ENCODE results near the gene LNX1.

LNX1 gene

GRCh38 chr4:53500546-53500945 is 90.7 kb downstream of the LNX1 start:
- Histone ChIP-seq H2BK120ac (ENCODE audit: low read depth, low read length) (no peak overlapping the region), H3K36me3 (ENCODE audit: control insufficient read depth, insufficient read depth, low read length) (no peaks in the 10 kb centered on the region), H2BK5ac (ENCODE audit: low read length) (no peak overlapping the region), H3K79me1 (ENCODE audit: low read length) (no peaks in the 10 kb centered on the region), H3K18ac (ENCODE audit: low read length) (no peak overlapping the region), H4K8ac (ENCODE audit: low read depth, low read length) (no peak overlapping the region), H4K5ac (ENCODE audit: low read length) (no peak overlapping the region), H3K4me3 (ENCODE audit: low read length) (no peak overlapping the region), H2BK15ac (replicated peaks; ENCODE audit: low read depth) (no peak overlapping the region), H3K27ac (ENCODE audit: low read depth, low read length) (no peak overlapping the region), H3K9ac (ENCODE audit: low read length) (no peak overlapping the region), H3K4me2 (ENCODE audit: low read length) (no peak overlapping the region), H3K79me2 (ENCODE audit: control insufficient read depth, insufficient read depth, low read length) (no peaks in the 10 kb centered on the region), H3K4ac (ENCODE audit: low read depth, low read length) (no peak overlapping the region), H3K23ac (ENCODE audit: low read length) (no peak overlapping the region), H2AK5ac (ENCODE audit: low read length) (no peak overlapping the region), H3K27me3 (ENCODE audit: insufficient read depth, low read length, poor library complexity) (no peaks in the 10 kb centered on the region), H3K4me1 (ENCODE audit: control insufficient read depth, low read depth, low read length) (no peaks in the 10 kb centered on the region), H3K56ac (ENCODE audit: low read length) (no peak overlapping the region)
- WGBS (ENCODE audit: extremely low coverage, insufficient coverage, low lambda C conversion rate) = no CpG with 5 or more reads among the region's 2 CpGs
- DNase-seq = no peak

DNA sequence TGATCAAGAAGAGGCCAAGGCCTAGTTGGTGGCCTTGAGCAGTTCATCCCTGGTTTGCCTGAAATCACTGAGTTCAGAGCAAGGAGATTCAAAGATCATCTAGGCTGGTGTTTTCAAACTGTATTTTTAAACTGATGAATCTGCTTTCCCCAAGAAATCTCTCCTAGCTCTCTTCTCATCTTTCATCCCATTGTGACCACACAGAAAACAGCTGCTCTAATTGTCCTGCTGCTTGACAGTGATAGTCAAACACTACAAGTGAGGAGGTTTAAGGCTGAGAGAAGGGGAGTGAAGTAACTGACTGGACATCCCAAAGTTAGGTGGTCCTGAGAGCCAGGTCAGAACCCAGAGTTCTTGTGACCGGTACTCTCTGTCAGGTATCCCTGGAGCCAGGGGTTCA is 91.5 kb downstream of the LNX1 start:
- H3K4ac ChIP-seq (ENCODE audit: low read depth, low read length) = no peak overlapping the region
- H3K79me2 ChIP-seq (ENCODE audit: control insufficient read depth, insufficient read depth, low read length) = no peaks in the 10 kb centered on the region
- H3K18ac ChIP-seq (ENCODE audit: low read length) = no peak overlapping the region
- no peak overlapping the region for H3K9ac ChIP-seq (ENCODE audit: low read length)
- no peak overlapping the region for H4K5ac ChIP-seq (ENCODE audit: low read length)
- no peak overlapping the region for H3K23ac ChIP-seq (ENCODE audit: low read length)
- no CpG with 5 or more reads among the region's 1 CpG for WGBS (ENCODE audit: extremely low coverage, insufficient coverage, low lambda C conversion rate)
- no peaks in the 10 kb centered on the region for H3K27me3 ChIP-seq (ENCODE audit: insufficient read depth, low read length, poor library complexity)
- no peak overlapping the region for H3K4me3 ChIP-seq (ENCODE audit: low read length)
- no peak overlapping the region for H2BK5ac ChIP-seq (ENCODE audit: low read length)
- no peak overlapping the region for H2BK120ac ChIP-seq (ENCODE audit: low read depth, low read length)
- no peak for DNase-seq
- no peak overlapping the region for H2AK5ac ChIP-seq (ENCODE audit: low read length)
- no peak overlapping the region for H2BK15ac ChIP-seq (replicated peaks; ENCODE audit: low read depth)
- H3K4me1 ChIP-seq (ENCODE audit: control insufficient read depth, low read depth, low read length) = no peaks in the 10 kb centered on the region
- no peak overlapping the region for H3K56ac ChIP-seq (ENCODE audit: low read length)
- no peaks in the 10 kb centered on the region for H3K79me1 ChIP-seq (ENCODE audit: low read length)
- no peak overlapping the region for H3K27ac ChIP-seq (ENCODE audit: low read depth, low read length)
- no peak overlapping the region for H3K4me2 ChIP-seq (ENCODE audit: low read length)
- H4K8ac ChIP-seq (ENCODE audit: low read depth, low read length) = no peak overlapping the region
- no peaks in the 10 kb centered on the region for H3K36me3 ChIP-seq (ENCODE audit: control insufficient read depth, insufficient read depth, low read length)

DNA sequence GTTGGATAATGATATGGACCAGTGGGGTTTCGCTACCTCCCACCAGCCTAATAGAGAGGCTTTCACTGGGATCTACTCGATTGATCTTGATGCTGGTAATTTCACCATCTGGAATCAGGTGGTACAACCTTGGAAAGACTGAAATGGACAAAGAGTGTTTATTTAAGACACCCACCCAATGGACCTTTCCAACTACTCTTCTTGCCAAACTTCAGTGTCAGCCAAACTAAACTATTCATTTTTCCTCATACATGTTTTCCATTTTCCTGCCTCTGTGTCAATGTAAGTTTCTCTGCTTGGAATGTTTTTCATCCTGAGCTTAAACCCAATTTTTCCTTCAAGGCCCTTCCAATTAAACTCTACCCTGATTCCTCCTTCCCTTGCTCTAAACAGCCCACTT is 92.6 kb downstream of the LNX1 start:
- no peaks in the 10 kb centered on the region for H3K4me1 ChIP-seq (ENCODE audit: control insufficient read depth, low read depth, low read length)
- H2AK5ac ChIP-seq (ENCODE audit: low read length) = no peak overlapping the region
- no peak overlapping the region for H2BK120ac ChIP-seq (ENCODE audit: low read depth, low read length)
- no peak overlapping the region for H2BK5ac ChIP-seq (ENCODE audit: low read length)
- no peak overlapping the region for H3K23ac ChIP-seq (ENCODE audit: low read length)
- no peak overlapping the region for H3K9ac ChIP-seq (ENCODE audit: low read length)
- H3K4me2 ChIP-seq (ENCODE audit: low read length) = no peak overlapping the region
- no peak overlapping the region for H3K4ac ChIP-seq (ENCODE audit: low read depth, low read length)
- no peaks in the 10 kb centered on the region for H3K79me1 ChIP-seq (ENCODE audit: low read length)
- H4K5ac ChIP-seq (ENCODE audit: low read length) = no peak overlapping the region
- no peak overlapping the region for H3K27ac ChIP-seq (ENCODE audit: low read depth, low read length)
- H3K56ac ChIP-seq (ENCODE audit: low read length) = no peak overlapping the region
- H3K27me3 ChIP-seq (ENCODE audit: insufficient read depth, low read length, poor library complexity) = no peaks in the 10 kb centered on the region
- no peak overlapping the region for H3K4me3 ChIP-seq (ENCODE audit: low read length)
- WGBS (ENCODE audit: extremely low coverage, insufficient coverage, low lambda C conversion rate) = no CpG with 5 or more reads among the region's 2 CpGs
- H3K36me3 ChIP-seq (ENCODE audit: control insufficient read depth, insufficient read depth, low read length) = no peaks in the 10 kb centered on the region
- no peak overlapping the region for H4K8ac ChIP-seq (ENCODE audit: low read depth, low read length)
- no peak for DNase-seq
- H3K79me2 ChIP-seq (ENCODE audit: control insufficient read depth, insufficient read depth, low read length) = no peaks in the 10 kb centered on the region
- H3K18ac ChIP-seq (ENCODE audit: low read length) = no peak overlapping the region
- H2BK15ac ChIP-seq (replicated peaks; ENCODE audit: low read depth) = no peak overlapping the region

- H2BK5ac ChIP-seq (ENCODE audit: low read length) = no peak overlapping the region
- no peak overlapping the region for H3K4me2 ChIP-seq (ENCODE audit: low read length)
- WGBS (ENCODE audit: extremely low coverage, insufficient coverage, low lambda C conversion rate) = no CpG with 5 or more reads among the region's 7 CpGs
- no peak overlapping the region for H3K27ac ChIP-seq (ENCODE audit: low read depth, low read length)
- no peak overlapping the region for H2BK120ac ChIP-seq (ENCODE audit: low read depth, low read length)
- no peaks in the 10 kb centered on the region for H3K36me3 ChIP-seq (ENCODE audit: control insufficient read depth, insufficient read depth, low read length)
- H3K79me1 ChIP-seq (ENCODE audit: low read length) = no peaks in the 10 kb centered on the region
- H3K27me3 ChIP-seq (ENCODE audit: insufficient read depth, low read length, poor library complexity) = no peaks in the 10 kb centered on the region
- H3K56ac ChIP-seq (ENCODE audit: low read length) = no peak overlapping the region
- H4K5ac ChIP-seq (ENCODE audit: low read length) = no peak overlapping the region
- no peaks in the 10 kb centered on the region for H3K79me2 ChIP-seq (ENCODE audit: control insufficient read depth, insufficient read depth, low read length)
- no peak overlapping the region for H4K8ac ChIP-seq (ENCODE audit: low read depth, low read length)
- no peak overlapping the region for H3K23ac ChIP-seq (ENCODE audit: low read length)
- H3K4ac ChIP-seq (ENCODE audit: low read depth, low read length) = no peak overlapping the region
- no peak overlapping the region for H2BK15ac ChIP-seq (replicated peaks; ENCODE audit: low read depth)
- DNase-seq = no peak
- H2AK5ac ChIP-seq (ENCODE audit: low read length) = no peak overlapping the region
- H3K9ac ChIP-seq (ENCODE audit: low read length) = no peak overlapping the region
- H3K4me3 ChIP-seq (ENCODE audit: low read length) = no peak overlapping the region
- no peak overlapping the region for H3K18ac ChIP-seq (ENCODE audit: low read length)
- no peaks in the 10 kb centered on the region for H3K4me1 ChIP-seq (ENCODE audit: control insufficient read depth, low read depth, low read length)
These were observed 93.6 kb downstream of the LNX1 start for GRCh38 chr4:53497487-53498244.

GRCh38 chr4:53494851-53495250 is 96.4 kb downstream of the LNX1 start:
- DNase-seq = no peak
- no peak overlapping the region for H3K4ac ChIP-seq (ENCODE audit: low read depth, low read length)
- no peaks in the 10 kb centered on the region for H3K79me2 ChIP-seq (ENCODE audit: control insufficient read depth, insufficient read depth, low read length)
- no peak overlapping the region for H3K18ac ChIP-seq (ENCODE audit: low read length)
- no peaks in the 10 kb centered on the region for H3K36me3 ChIP-seq (ENCODE audit: control insufficient read depth, insufficient read depth, low read length)
- H3K4me2 ChIP-seq (ENCODE audit: low read length) = no peak overlapping the region
- H3K79me1 ChIP-seq (ENCODE audit: low read length) = no peaks in the 10 kb centered on the region
- no CpG with 5 or more reads among the region's 6 CpGs for WGBS (ENCODE audit: extremely low coverage, insufficient coverage, low lambda C conversion rate)
- H3K27ac ChIP-seq (ENCODE audit: low read depth, low read length) = no peak overlapping the region
- no peak overlapping the region for H3K56ac ChIP-seq (ENCODE audit: low read length)
- no peaks in the 10 kb centered on the region for H3K27me3 ChIP-seq (ENCODE audit: insufficient read depth, low read length, poor library complexity)
- H2AK5ac ChIP-seq (ENCODE audit: low read length) = no peak overlapping the region
- no peak overlapping the region for H4K8ac ChIP-seq (ENCODE audit: low read depth, low read length)
- H2BK5ac ChIP-seq (ENCODE audit: low read length) = no peak overlapping the region
- H4K5ac ChIP-seq (ENCODE audit: low read length) = no peak overlapping the region
- H2BK120ac ChIP-seq (ENCODE audit: low read depth, low read length) = no peak overlapping the region
- H3K9ac ChIP-seq (ENCODE audit: low read length) = no peak overlapping the region
- H2BK15ac ChIP-seq (replicated peaks; ENCODE audit: low read depth) = no peak overlapping the region
- no peaks in the 10 kb centered on the region for H3K4me1 ChIP-seq (ENCODE audit: control insufficient read depth, low read depth, low read length)
- H3K23ac ChIP-seq (ENCODE audit: low read length) = no peak overlapping the region
- no peak overlapping the region for H3K4me3 ChIP-seq (ENCODE audit: low read length)
